Measurements from ENCODE around the gene ZBTB7C. TPM values are rescaled to one million over a fixed set of nuclear protein-coding genes. Genes with fewer than 3 reads are reported as not detected.
A peak's percentile ranks its signal among the peaks of the same experiment; 100 is the strongest.

Gene ZBTB7C
- total and polyA plus RNA-seq, 9 of the 15 experiments (the other 6 are each of a cell fraction or from before 2014, with no cell fraction given) = not detected

DNA sequence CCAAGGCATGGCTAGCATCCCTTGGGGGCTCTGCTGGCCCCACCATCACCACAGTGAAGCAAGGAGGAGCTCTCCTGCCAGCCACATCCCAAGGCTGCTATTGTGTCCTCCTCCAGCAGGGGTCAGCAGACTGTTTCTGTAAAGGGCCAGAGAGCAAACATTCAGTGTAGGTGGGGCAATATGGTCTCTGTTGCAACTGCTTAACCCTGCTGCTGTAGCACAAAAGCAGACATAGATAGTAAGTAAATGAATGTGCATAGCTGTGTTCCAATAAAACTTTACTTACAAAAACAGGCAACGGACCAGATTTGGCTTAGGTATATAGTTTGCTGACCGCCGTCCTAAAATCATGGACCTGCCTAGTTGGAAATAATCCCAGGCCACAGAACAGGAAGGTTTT, 36.4 kb upstream of the ZBTB7C start (continued):
- TF ChIP-seq, protein P1, sequence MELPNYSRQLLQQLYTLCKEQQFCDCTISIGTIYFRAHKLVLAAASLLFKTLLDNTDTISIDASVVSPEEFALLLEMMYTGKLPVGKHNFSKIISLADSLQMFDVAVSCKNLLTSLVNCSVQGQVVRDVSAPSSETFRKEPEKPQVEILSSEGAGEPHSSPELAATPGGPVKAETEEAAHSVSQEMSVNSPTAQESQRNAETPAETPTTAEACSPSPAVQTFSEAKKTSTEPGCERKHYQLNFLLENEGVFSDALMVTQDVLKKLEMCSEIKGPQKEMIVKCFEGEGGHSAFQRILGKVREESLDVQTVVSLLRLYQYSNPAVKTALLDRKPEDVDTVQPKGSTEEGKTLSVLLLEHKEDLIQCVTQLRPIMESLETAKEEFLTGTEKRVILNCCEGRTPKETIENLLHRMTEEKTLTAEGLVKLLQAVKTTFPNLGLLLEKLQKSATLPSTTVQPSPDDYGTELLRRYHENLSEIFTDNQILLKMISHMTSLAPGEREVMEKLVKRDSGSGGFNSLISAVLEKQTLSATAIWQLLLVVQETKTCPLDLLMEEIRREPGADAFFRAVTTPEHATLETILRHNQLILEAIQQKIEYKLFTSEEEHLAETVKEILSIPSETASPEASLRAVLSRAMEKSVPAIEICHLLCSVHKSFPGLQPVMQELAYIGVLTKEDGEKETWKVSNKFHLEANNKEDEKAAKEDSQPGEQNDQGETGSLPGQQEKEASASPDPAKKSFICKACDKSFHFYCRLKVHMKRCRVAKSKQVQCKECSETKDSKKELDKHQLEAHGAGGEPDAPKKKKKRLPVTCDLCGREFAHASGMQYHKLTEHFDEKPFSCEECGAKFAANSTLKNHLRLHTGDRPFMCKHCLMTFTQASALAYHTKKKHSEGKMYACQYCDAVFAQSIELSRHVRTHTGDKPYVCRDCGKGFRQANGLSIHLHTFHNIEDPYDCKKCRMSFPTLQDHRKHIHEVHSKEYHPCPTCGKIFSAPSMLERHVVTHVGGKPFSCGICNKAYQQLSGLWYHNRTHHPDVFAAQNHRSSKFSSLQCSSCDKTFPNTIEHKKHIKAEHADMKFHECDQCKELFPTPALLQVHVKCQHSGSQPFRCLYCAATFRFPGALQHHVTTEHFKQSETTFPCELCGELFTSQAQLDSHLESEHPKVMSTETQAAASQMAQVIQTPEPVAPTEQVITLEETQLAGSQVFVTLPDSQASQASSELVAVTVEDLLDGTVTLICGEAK (IDR thresholded peaks at IDR 0.05) = peak; percentile 71
- TF ChIP-seq, protein P1 (CRISPR knock-in tag; IDR thresholded peaks at IDR 0.05) = no peak
- TF ChIP-seq ARHGAP35 (IDR thresholded peaks at IDR 0.05; ENCODE audit: partially characterized antibody) = no peak

Data from K562 (cell line).